Uterus (tissue), 4 donors: ENCODE data around the gene PAK4. TPM values are rescaled to one million over a fixed set of nuclear protein-coding genes. Genes with fewer than 3 reads are reported as not detected.

Experiments
- DNase-seq, 2 donors: peaks; one replicate each; pipeline ENCODE4 v3.0.0-alpha.2; 2019 to 2020
- H3K27ac ChIP-seq, 2 donors: fragments of 200-600 bp; sonication (generic); 1 replicate in 1 of 2; 2 replicates in 1 of 2; pipeline ENCODE4 v1.5.1; 2016 to 2018
- H3K27me3 ChIP-seq, 2 donors: fragments of 200-600 bp; sonication (generic); one replicate each; pipeline ENCODE4 v1.5.1; 2018 to 2019; ENCODE audit warnings: control low read depth in 1 of 2
- H3K36me3 ChIP-seq, 2 donors: fragments of 200-600 bp; sonication (generic); one replicate each; pipeline ENCODE4 v1.5.1; 2019; ENCODE audit warnings: control low read depth in 1 of 2
- H3K4me1 ChIP-seq, 2 donors: fragments of 200-600 bp; sonication (generic); one replicate each; pipeline ENCODE4 v1.5.1; 2018 to 2019; ENCODE audit warnings: control low read depth in 1 of 2
- H3K4me3 ChIP-seq, 2 donors: fragments of 200-600 bp; sonication (generic); 1 replicate in 1 of 2; 2 replicates in 1 of 2; pipeline ENCODE4 v1.5.1; 2018 to 2019; ENCODE audit warnings: mild to moderate bottlenecking in 1 of 2
- H3K9me3 ChIP-seq, 2 donors: fragments of 200-600 bp; sonication (generic); one replicate each; pipeline ENCODE4 v1.5.1; 2019; ENCODE audit warnings: control low read depth in 1 of 2
- CTCF ChIP-seq, 4 experiments: fragments of 200-600 bp in 2 of 4; fragments of 450-650 bp in 2 of 4; sonication (generic) in 2 of 4; IDR thresholded peaks; one replicate each; pipeline ENCODE4 v1.5.1; 2016 to 2019; ENCODE audit warnings: antibody characterized with exemption in 4 of 4, mild to moderate bottlenecking in 2 of 4, moderate library complexity in 1 of 4
- POLR2A ChIP-seq, 2 donors: fragments of 450-650 bp; IDR thresholded peaks; one replicate each; pipeline ENCODE4 v1.6.1; 2016; ENCODE audit warnings: antibody characterized with exemption in 2 of 2, mild to moderate bottlenecking in 1 of 2, moderate library complexity in 1 of 2
- intact Hi-C: fragments of 100-400 bp; cut with DNase I; formaldehyde crosslinking; loops from one replicate; pipeline ENCODE4 v1.15.1; 2023; ENCODE audit warnings: low total_unique reads
- total RNA-seq, 4 donors: library from RNA; depleted of rRNA in 3 of 4; stranded (reverse); fragments of >200 nt in 3 of 4; gene quantifications; one replicate each; pipeline versions ENCODE4 v1.1.0 to v1.2.4, GENCODE V29; 2014 to 2023
- donor health status: DM: yes; HTN: yes; CAD: no.

The PAK4 gene
- total RNA-seq, 4 donors from 2014 or later: 0.26 to 57.4 (median 24.3) TPM

GRCh38 chr19:39186391-39186790 is 60.8 kb downstream of the PAK4 start:
- Histone ChIP-seq H3K27me3 (no peaks in the 10 kb centered on the region), H3K36me3 (no peaks in the 10 kb centered on the region), H3K4me3 (no peak overlapping the region), H3K9me3 (no peaks in the 10 kb centered on the region), H3K4me1 (no peaks in the 10 kb centered on the region), H3K27ac (no peak overlapping the region)
- intact Hi-C loops: loop anchor here (10.0 kb wide), 1 partner anchor 62 kb away; the partner anchor contains the start of gene PAK4
- no peak for TF ChIP-seq POLR2A (IDR thresholded peaks at IDR 0.05)
- TF ChIP-seq CTCF (IDR thresholded peaks at IDR 0.05): no peak
- DNase-seq: no peak

- intact Hi-C loops: loop anchor here (10.0 kb wide), 1 partner anchor 63 kb away; the partner anchor contains the start of gene PAK4
- no peaks in the 10 kb centered on the region for H3K4me1 ChIP-seq
- H3K27me3 ChIP-seq: no peaks in the 10 kb centered on the region
- no peak overlapping the region for H3K4me3 ChIP-seq
- no peak for TF ChIP-seq POLR2A (IDR thresholded peaks at IDR 0.05)
- no peak for TF ChIP-seq CTCF (IDR thresholded peaks at IDR 0.05)
- DNase-seq: no peak
- H3K9me3 ChIP-seq: no peaks in the 10 kb centered on the region
- H3K36me3 ChIP-seq: no peaks in the 10 kb centered on the region
- no peak overlapping the region for H3K27ac ChIP-seq
Observed at GRCh38 chr19:39187552-39187943, 62.0 kb downstream of the PAK4 start.

DNA sequence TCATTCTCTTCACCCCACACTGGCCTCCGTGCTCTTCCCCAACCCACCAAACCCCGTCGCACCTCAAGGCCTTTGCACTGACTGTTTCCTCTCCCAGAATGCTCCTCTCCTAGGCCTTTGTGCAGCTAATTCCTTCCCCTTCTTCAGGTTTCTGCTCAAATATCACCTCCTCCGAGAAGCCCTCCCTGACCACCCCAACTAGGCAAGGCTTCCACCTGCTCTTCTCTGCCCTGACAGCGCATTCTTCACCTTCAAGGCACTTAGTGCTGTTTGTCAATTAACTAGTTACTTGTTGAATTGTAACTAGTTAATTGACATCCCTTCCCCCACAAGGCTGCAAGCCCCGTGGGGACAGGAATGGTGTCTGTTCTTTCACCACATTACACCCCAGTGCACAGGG is 63.4 kb downstream of the PAK4 start:
- no peaks in the 10 kb centered on the region for H3K9me3 ChIP-seq
- H3K4me3 ChIP-seq: no peak overlapping the region
- intact Hi-C loops: loop anchor here (10.0 kb wide), 1 partner anchor 64 kb away; the partner anchor contains the start of gene PAK4
- H3K27me3 ChIP-seq: no peaks in the 10 kb centered on the region
- H3K27ac ChIP-seq: no peak overlapping the region
- no peak for TF ChIP-seq POLR2A (IDR thresholded peaks at IDR 0.05)
- TF ChIP-seq CTCF (IDR thresholded peaks at IDR 0.05): no peak
- no peaks in the 10 kb centered on the region for H3K4me1 ChIP-seq
- DNase-seq: no peak
- no peaks in the 10 kb centered on the region for H3K36me3 ChIP-seq

DNA sequence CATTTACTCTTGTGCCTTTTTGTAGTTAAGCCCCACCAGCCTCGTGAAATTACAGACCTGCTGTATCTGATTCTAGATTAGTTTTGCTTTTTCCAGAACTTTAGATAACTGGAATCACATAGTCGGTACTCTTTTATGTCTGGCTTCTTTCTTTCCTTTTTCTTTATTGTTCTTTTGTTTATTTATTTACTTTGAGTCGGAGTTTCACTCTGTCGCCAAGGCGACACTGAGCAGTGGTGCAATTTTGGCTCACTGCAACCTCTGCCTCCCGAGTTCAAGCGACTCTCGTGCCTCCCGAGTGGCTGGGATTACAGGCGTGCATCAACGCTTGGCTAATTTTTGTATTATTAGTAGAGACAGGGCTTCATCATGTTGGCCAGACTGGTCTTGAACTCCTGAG is 65.2 kb downstream of the PAK4 start:
- no peak for DNase-seq
- H3K27ac ChIP-seq: no peak overlapping the region
- intact Hi-C loops: no loop called here

GRCh38 chr19:39192846-39193245 is 67.3 kb downstream of the PAK4 start:
- H3K27me3 ChIP-seq: peaks cover 0 to 6% of the 10 kb centered on the region in 2 donors
- TF ChIP-seq POLR2A (IDR thresholded peaks at IDR 0.05) (no peak), CTCF (IDR thresholded peaks at IDR 0.05) (no peak)
- H3K9me3 ChIP-seq: no peaks in the 10 kb centered on the region
- no peaks in the 10 kb centered on the region for H3K4me1 ChIP-seq
- H3K27ac ChIP-seq: no peak overlapping the region
- H3K36me3 ChIP-seq: no peaks in the 10 kb centered on the region
- intact Hi-C loops: no loop called here
- H3K4me3 ChIP-seq: no peak overlapping the region
- DNase-seq: no peak

More for the DNA sequence above, 65.2 kb downstream of the PAK4 start:
- H3K4me1 ChIP-seq: no peaks in the 10 kb centered on the region
- H3K36me3 ChIP-seq: no peaks in the 10 kb centered on the region
- no peak overlapping the region for H3K4me3 ChIP-seq
- no peak for TF ChIP-seq CTCF (IDR thresholded peaks at IDR 0.05)
- TF ChIP-seq POLR2A (IDR thresholded peaks at IDR 0.05): no peak
- no peaks in the 10 kb centered on the region for H3K27me3 ChIP-seq
- no peaks in the 10 kb centered on the region for H3K9me3 ChIP-seq
